H9 (cell line): ENCODE measurements around the gene PRPS2. TPM values are rescaled to one million over a fixed set of nuclear protein-coding genes. Genes with fewer than 3 reads are reported as not detected.

Experiments
- DNase-seq: peaks from one replicate; pipeline ENCODE4 v3.0.0-alpha.2; 2017
- H2AFZ ChIP-seq: one replicate; pipeline ENCODE4 v1.6.1; 2013; ENCODE audit warnings: mild to moderate bottlenecking, low read length, control low read depth, moderate library complexity
- H2AK5ac ChIP-seq: 2 replicates; pipeline ENCODE4 v1.6.1; 2013; ENCODE audit warnings: low read length, control low read depth, mixed read lengths; ENCODE audit not compliant: insufficient read length
- H2BK120ac ChIP-seq: one replicate; pipeline ENCODE4 v1.6.1; 2013; ENCODE audit warnings: low read depth, mild to moderate bottlenecking, low read length, control low read depth, inconsistent platforms; ENCODE audit not compliant: poor library complexity, severe bottlenecking
- H2BK12ac ChIP-seq: 2 replicates; pipeline ENCODE4 v1.6.1; 2013; ENCODE audit warnings: low read length, control low read depth, mixed read lengths, low read depth; ENCODE audit not compliant: insufficient read length
- H2BK15ac ChIP-seq: 2 replicates; pipeline ENCODE4 v1.6.1; 2013; ENCODE audit warnings: low read depth, low read length, control low read depth
- H2BK20ac ChIP-seq: one replicate; pipeline ENCODE4 v1.6.1; 2013; ENCODE audit warnings: low read depth, mild to moderate bottlenecking, low read length, control low read depth, inconsistent platforms; ENCODE audit not compliant: poor library complexity, severe bottlenecking
- H2BK5ac ChIP-seq: 2 replicates; pipeline ENCODE4 v1.6.1; 2013; ENCODE audit warnings: low read length, control low read depth, mixed read lengths; ENCODE audit not compliant: insufficient read length
- H3K14ac ChIP-seq: 2 replicates; pipeline ENCODE4 v1.6.1; 2013; ENCODE audit warnings: low read length, control low read depth; ENCODE audit not compliant: insufficient read depth
- H3K18ac ChIP-seq: 2 replicates; pipeline ENCODE4 v1.6.1; 2013; ENCODE audit warnings: low read depth, mild to moderate bottlenecking, mixed read lengths, low read length, control low read depth; ENCODE audit not compliant: insufficient read length
- H3K23ac ChIP-seq: 2 replicates; pipeline ENCODE4 v1.6.1; 2013; ENCODE audit warnings: low read length, control low read depth, mixed read lengths, low read depth; ENCODE audit not compliant: insufficient read length
- H3K23me2 ChIP-seq: 2 replicates; pipeline ENCODE4 v1.6.1; 2013; ENCODE audit warnings: low read depth, mild to moderate bottlenecking, mixed read lengths, low read length, control low read depth; ENCODE audit not compliant: insufficient read length, poor library complexity, severe bottlenecking
- H3K27ac ChIP-seq: 2 replicates; pipeline ENCODE4 v1.5.1; 2013; ENCODE audit warnings: low read length, control low read depth, mixed read lengths, low read depth; ENCODE audit not compliant: insufficient read length
- H3K27me3 ChIP-seq: 2 replicates; pipeline ENCODE4 v1.6.1; 2013; ENCODE audit warnings: low read length, control low read depth, inconsistent platforms; ENCODE audit not compliant: insufficient read depth
- H3K4ac ChIP-seq: 2 replicates; pipeline ENCODE4 v1.6.1; 2013; ENCODE audit warnings: low read depth, mild to moderate bottlenecking, control low read depth, inconsistent platforms, low read length, moderate library complexity
- H3K4me1 ChIP-seq: 2 replicates; pipeline ENCODE4 v1.6.1; 2013; ENCODE audit warnings: low read length, control low read depth, inconsistent platforms; ENCODE audit not compliant: insufficient read depth
- H3K4me2 ChIP-seq: 2 replicates; pipeline ENCODE4 v1.6.1; 2013; ENCODE audit warnings: low read length, control low read depth, mixed read lengths; ENCODE audit not compliant: insufficient read length, insufficient read depth
- H3K56ac ChIP-seq: 2 replicates; pipeline ENCODE4 v1.6.1; 2013; ENCODE audit warnings: low read depth, mild to moderate bottlenecking, mixed read lengths, low read length, control low read depth; ENCODE audit not compliant: insufficient read length
- H3K79me1 ChIP-seq: 2 replicates; pipeline ENCODE4 v1.6.1; 2013; ENCODE audit warnings: low read depth, mild to moderate bottlenecking, moderate library complexity, low read length, control low read depth, inconsistent platforms; ENCODE audit not compliant: insufficient read depth, poor library complexity, severe bottlenecking
- H3K79me2 ChIP-seq: 2 replicates; pipeline ENCODE4 v1.6.1; 2013; ENCODE audit warnings: low read length, control low read depth, inconsistent platforms; ENCODE audit not compliant: insufficient read depth
- H3K9ac ChIP-seq: 2 replicates; pipeline ENCODE4 v1.6.1; 2013; ENCODE audit warnings: low read length, control low read depth, mixed read lengths; ENCODE audit not compliant: insufficient read length; ENCODE audit errors: extremely low read depth
- H3K9me3 ChIP-seq: one replicate; pipeline ENCODE4 v1.6.1; 2013; ENCODE audit warnings: low read depth, low read length, inconsistent platforms; ENCODE audit not compliant: control insufficient read depth
- H3T11ph ChIP-seq: one replicate; pipeline ENCODE4 v1.6.1; 2013; ENCODE audit warnings: mild to moderate bottlenecking, low read length, control low read depth, inconsistent platforms
- H4K20me1 ChIP-seq: one replicate; pipeline ENCODE4 v1.6.1; 2013; ENCODE audit not compliant: control insufficient read depth, insufficient read length, insufficient read depth
- H4K5ac ChIP-seq: 2 replicates; pipeline ENCODE4 v1.6.1; 2013; ENCODE audit warnings: low read depth, mild to moderate bottlenecking, mixed read lengths, low read length, control low read depth; ENCODE audit not compliant: insufficient read length
- H4K8ac ChIP-seq: replicated peaks from 2 replicates; pipeline ENCODE4 v1.6.1; 2013; ENCODE audit warnings: low read length, control low read depth, mixed read lengths, low read depth; ENCODE audit not compliant: insufficient read length
- H4K91ac ChIP-seq: 2 replicates; pipeline ENCODE4 v1.6.1; 2013; ENCODE audit warnings: low read depth, mild to moderate bottlenecking, moderate library complexity, mixed read lengths, low read length, control low read depth; ENCODE audit not compliant: insufficient read length
- H3K27ac Mint-ChIP-seq, 3 experiments: 2 replicates in 2 of 3; 3 replicates in 1 of 3; pipeline ENCODE4 v1.8.0; 2020 to 2021; ENCODE audit warnings: mixed read lengths in 3 of 3, mild to moderate bottlenecking in 1 of 3, moderate library complexity in 1 of 3
- H3K27me3 Mint-ChIP-seq: 2 replicates; pipeline ENCODE4 v1.8.0; 2021; ENCODE audit warnings: low read depth, mild to moderate bottlenecking, moderate library complexity, mixed read lengths
- H3K36me3 Mint-ChIP-seq, 3 experiments: 2 replicates in 2 of 3; 3 replicates in 1 of 3; pipeline ENCODE4 v1.8.0; 2020 to 2021; ENCODE audit warnings: low read depth in 3 of 3, mixed read lengths in 3 of 3; ENCODE audit not compliant: insufficient read depth in 1 of 3
- H3K4me1 Mint-ChIP-seq, 2 experiments: 2 replicates each; pipeline ENCODE4 v1.8.0; 2020; ENCODE audit warnings: mixed read lengths in 2 of 2
- H3K4me3 Mint-ChIP-seq, 2 experiments: 2 replicates in 1 of 2; 3 replicates in 1 of 2; pipeline ENCODE4 v1.8.0; 2020 to 2021; ENCODE audit warnings: mild to moderate bottlenecking in 2 of 2, mixed read lengths in 2 of 2, moderate library complexity in 1 of 2
- H3K9me3 Mint-ChIP-seq, 2 experiments: 2 replicates in 1 of 2; 3 replicates in 1 of 2; pipeline ENCODE4 v1.8.0; 2020; ENCODE audit warnings: mild to moderate bottlenecking in 2 of 2, mixed read lengths in 2 of 2, moderate library complexity in 1 of 2
- CTCF ChIP-seq: fragments of 200-600 bp; sonication (generic); conservative IDR thresholded peaks from 3 replicates; pipeline ENCODE4 v1.8.0; 2021; ENCODE audit warnings: antibody characterized with exemption, mild to moderate bottlenecking
- WGBS: extraction: QIAGEN DNeasy Blood & Tissue Kit; methylation state at CpG from one replicate; pipeline ENCODE4 v1.1.7; 2013; ENCODE audit warnings: missing lambda C conversion rate, low lambda C conversion rate, mixed read lengths; ENCODE audit not compliant: insufficient read length; ENCODE audit errors: extremely low coverage; 5-methylcytosine and 5-hydroxymethylcytosine counted together
- total RNA-seq: library from RNA; stranded (reverse); gene quantifications from 2 replicates; pipeline ENCODE4 v1.2.1, GENCODE V29; 2021

The PRPS2 gene
- total RNA-seq, 1 experiment from 2014 or later, result 28.0 TPM

GRCh38 chrX:12865359-12865758, 74.1 kb downstream of the PRPS2 start:
- no peak for DNase-seq
- Histone ChIP-seq H3K23me2 (no peaks in the 10 kb centered on the region), H3K18ac (no peak overlapping the region), H3T11ph (no peak overlapping the region), H2AK5ac (no peak overlapping the region), H2BK15ac (no peak overlapping the region), H3K27ac (no peak overlapping the region), H2BK5ac (no peak overlapping the region), H3K4ac (no peak overlapping the region), H2BK20ac (no peak overlapping the region), H3K9me3 (peaks cover 5% of the 10 kb centered on the region), H3K23ac (no peak overlapping the region), H3K9ac (no peak overlapping the region), H3K4me1 (no peaks in the 10 kb centered on the region), H3K27me3 (no peaks in the 10 kb centered on the region), H3K14ac (no peak overlapping the region), H2BK120ac (no peak overlapping the region), H3K79me1 (no peaks in the 10 kb centered on the region), H4K20me1 (no peaks in the 10 kb centered on the region), H2AFZ (no peak overlapping the region), H4K91ac (no peak overlapping the region), H4K5ac (no peak overlapping the region), H3K56ac (no peak overlapping the region), H3K4me2 (no peak overlapping the region), H2BK12ac (no peak overlapping the region), H3K79me2 (no peaks in the 10 kb centered on the region), H4K8ac (no peak overlapping the region)
- Mint-ChIP-seq H3K4me3 (no peak overlapping the region), H3K27me3 (no peaks in the 10 kb centered on the region), H3K36me3 (peaks cover 2 to 13% (median 10%) of the 10 kb centered on the region in 3 experiments; a peak in 5 of 7 replicates), H3K9me3 (peaks cover 65 to 86% of the 10 kb centered on the region in 2 experiments), H3K27ac (no peak overlapping the region), H3K4me1 (no peaks in the 10 kb centered on the region)
- no peak for TF ChIP-seq CTCF
- WGBS, result no CpG with 5 or more reads among the region's 7 CpGs
